IMR-90 (cell line): ENCODE data around the gene VPS11. TPM values are rescaled to one million over a fixed set of nuclear protein-coding genes. Genes with fewer than 3 reads are reported as not detected.

Experiments
- ATAC-seq: fragments of 200-7000 bp; cut with Tn5 transposase; 2 replicates; pipeline ENCODE4 v1.9.1; 2020; ENCODE audit warnings: low read depth, mild to moderate bottlenecking, moderate library complexity
- BruUV-seq: library from RNA; stranded (reverse); fragments of 400-500 nt; replicated peaks from 2 replicates; lab custom pipeline; 2021; lab: Mats Ljungman, UMichigan
- CTCF ChIA-PET: fragments of 300-600 bp; formaldehyde crosslinking; extraction: SDS; loops from one replicate; lab custom pipeline; 2021; ENCODE audit warnings: antibody characterized with exemption; lab: Yijun Ruan, JAX
- POLR2A ChIA-PET: fragments of 300-600 bp; sonication (Branson Sonifier 250); formaldehyde crosslinking; loops from one replicate; lab custom pipeline; 2022; ENCODE audit warnings: antibody characterized with exemption; ENCODE audit not compliant: unreplicated experiment; lab: Charles Lee
- DNase-seq: peaks from one replicate; pipeline ENCODE4 v3.0.0; 2013
- H2AFZ ChIP-seq: replicated peaks from 2 replicates; pipeline ENCODE3; 2013; ENCODE audit warnings: low read length, mild to moderate bottlenecking; ENCODE audit not compliant: poor library complexity
- H2AK5ac ChIP-seq: 2 replicates; pipeline ENCODE4 v1.6.1; 2013; ENCODE audit warnings: low read depth, low read length, inconsistent platforms
- H2AK9ac ChIP-seq: replicated peaks from 2 replicates; pipeline ENCODE3; 2013; ENCODE audit warnings: mild to moderate bottlenecking, low read depth, low read length, moderate library complexity; ENCODE audit not compliant: poor library complexity
- H2BK120ac ChIP-seq: 2 replicates; pipeline ENCODE4 v1.6.1; 2013; ENCODE audit warnings: low read depth, low read length, inconsistent platforms
- H2BK15ac ChIP-seq: 3 replicates; pipeline ENCODE4 v1.6.1; 2013; ENCODE audit warnings: low read depth, low read length, inconsistent platforms
- H2BK20ac ChIP-seq: 2 replicates; pipeline ENCODE4 v1.6.1; 2013; ENCODE audit warnings: low read depth, mild to moderate bottlenecking, inconsistent platforms, low read length, moderate library complexity
- H2BK5ac ChIP-seq: 2 replicates; pipeline ENCODE4 v1.6.1; 2013; ENCODE audit warnings: mild to moderate bottlenecking, low read depth, low read length, inconsistent platforms; ENCODE audit not compliant: poor library complexity, severe bottlenecking
- H3K14ac ChIP-seq: replicated peaks from 2 replicates; pipeline ENCODE4 v1.6.1; 2013; ENCODE audit warnings: low read depth, low read length, inconsistent platforms
- H3K18ac ChIP-seq: 2 replicates; pipeline ENCODE4 v1.6.1; 2013; ENCODE audit warnings: low read depth, low read length, control low read depth
- H3K23ac ChIP-seq: 2 replicates; pipeline ENCODE4 v1.6.1; 2013; ENCODE audit warnings: low read depth, low read length, inconsistent platforms
- H3K27ac ChIP-seq: 2 replicates; pipeline ENCODE4 v1.5.1; 2013; ENCODE audit warnings: mild to moderate bottlenecking, control low read depth, low read length; ENCODE audit not compliant: insufficient read depth
- H3K27me3 ChIP-seq: 2 replicates; pipeline ENCODE4 v1.6.1; 2013; ENCODE audit warnings: low read length; ENCODE audit not compliant: control insufficient read depth, insufficient read depth
- H3K36me3 ChIP-seq: 2 replicates; pipeline ENCODE4 v1.6.1; 2013; ENCODE audit warnings: low read length, mixed read lengths; ENCODE audit not compliant: control insufficient read depth, insufficient read depth
- H3K4ac ChIP-seq: 2 replicates; pipeline ENCODE4 v1.6.1; 2013; ENCODE audit warnings: low read depth, low read length, inconsistent platforms
- H3K4me1 ChIP-seq: 2 replicates; pipeline ENCODE4 v1.6.1; 2013; ENCODE audit warnings: low read length, mixed read lengths; ENCODE audit not compliant: control insufficient read depth, insufficient read depth
- H3K4me2 ChIP-seq: 2 replicates; pipeline ENCODE4 v1.6.1; 2013; ENCODE audit warnings: low read depth, mild to moderate bottlenecking, control low read depth, low read length, moderate library complexity
- H3K4me3 ChIP-seq: 2 replicates; pipeline ENCODE4 v1.5.1; 2013; ENCODE audit warnings: low read depth, mild to moderate bottlenecking, control low read depth, low read length, moderate library complexity; ENCODE audit not compliant: insufficient read depth
- H3K56ac ChIP-seq: 2 replicates; pipeline ENCODE4 v1.6.1; 2013; ENCODE audit warnings: low read length, inconsistent platforms; ENCODE audit not compliant: insufficient read depth; ENCODE audit errors: extremely low read depth
- H3K79me1 ChIP-seq, 2 experiments: 2 replicates each; pipeline ENCODE4 v1.6.1; 2013; ENCODE audit warnings: low read length in 2 of 2, inconsistent platforms in 1 of 2, low read depth in 1 of 2
- H3K9ac ChIP-seq: 2 replicates; pipeline ENCODE4 v1.6.1; 2013; ENCODE audit warnings: low read depth, low read length, control low read depth
- H3K9me1 ChIP-seq: 2 replicates; pipeline ENCODE4 v1.6.1; 2013; ENCODE audit warnings: low read length, inconsistent platforms; ENCODE audit not compliant: insufficient read depth
- H3K9me3 ChIP-seq: 2 replicates; pipeline ENCODE4 v1.6.1; 2013; ENCODE audit warnings: low read length; ENCODE audit not compliant: control insufficient read depth, insufficient read depth
- H4K20me1 ChIP-seq: 2 replicates; pipeline ENCODE4 v1.6.1; 2013; ENCODE audit warnings: low read length, inconsistent platforms; ENCODE audit not compliant: insufficient read depth
- H4K5ac ChIP-seq: 2 replicates; pipeline ENCODE4 v1.6.1; 2013; ENCODE audit warnings: mild to moderate bottlenecking, low read depth, low read length, control low read depth
- H4K8ac ChIP-seq, 2 experiments: 2 replicates each; pipeline ENCODE4 v1.6.1; 2013; ENCODE audit warnings: low read depth in 2 of 2, low read length in 2 of 2, control low read depth in 1 of 2, inconsistent platforms in 1 of 2
- H4K91ac ChIP-seq: 2 replicates; pipeline ENCODE4 v1.6.1; 2013; ENCODE audit warnings: low read depth, low read length, inconsistent platforms; ENCODE audit not compliant: insufficient read depth
- CEBPB ChIP-seq: IDR thresholded peaks from 2 replicates; pipeline ENCODE4 v1.6.1; 2012; ENCODE audit warnings: low read depth, low read length, improper control_type of control experiment
- CHD1 ChIP-seq: IDR thresholded peaks from 2 replicates; pipeline ENCODE4 v1.6.1; 2012; ENCODE audit warnings: low read depth, low read length, improper control_type of control experiment
- ELK1 ChIP-seq: fragments of 150-350 bp; IDR thresholded peaks from 2 replicates; pipeline ENCODE4 v1.6.1; 2016; ENCODE audit warnings: low read depth, mild to moderate bottlenecking, low read length, moderate library complexity, borderline replicate concordance
- FOS ChIP-seq: fragments of 150-350 bp; IDR thresholded peaks from 2 replicates; pipeline ENCODE4 v1.6.1; 2016; ENCODE audit warnings: low read depth, low read length
- MAFK ChIP-seq: IDR thresholded peaks from 2 replicates; pipeline ENCODE4 v1.6.1; 2012; ENCODE audit warnings: low read depth, low read length, improper control_type of control experiment
- MAZ ChIP-seq: IDR thresholded peaks from 2 replicates; pipeline ENCODE4 v1.6.1; 2012; ENCODE audit warnings: low read depth, mild to moderate bottlenecking, low read length, improper control_type of control experiment, moderate library complexity, borderline replicate concordance
- NFE2L2 ChIP-seq: fragments of 150-350 bp; IDR thresholded peaks from 2 replicates; pipeline ENCODE4 v1.6.1; 2016; ENCODE audit warnings: low read depth, mild to moderate bottlenecking, low read length
- POLR2A ChIP-seq: IDR thresholded peaks from 2 replicates; pipeline ENCODE4 v1.6.1; 2012; ENCODE audit warnings: mild to moderate bottlenecking, low read depth, low read length
- RFX5 ChIP-seq: IDR thresholded peaks from 2 replicates; pipeline ENCODE4 v1.8.0; 2012; ENCODE audit warnings: low read depth, mild to moderate bottlenecking, low read length, moderate library complexity
- SMC3 ChIP-seq: fragments of 150-350 bp; IDR thresholded peaks from 2 replicates; pipeline ENCODE4 v1.6.1; 2016; ENCODE audit warnings: low read depth, mild to moderate bottlenecking, antibody characterized with exemption, low read length, moderate library complexity
- WGBS, 2 experiments: methylation state at CpG; one replicate each; pipeline versions ENCODE4 v1.1.5 to v1.1.7; 2013; ENCODE audit warnings: missing lambda C conversion rate in 2 of 2; ENCODE audit not compliant: insufficient read length in 1 of 2; ENCODE audit errors: extremely low coverage in 2 of 2; 5-methylcytosine and 5-hydroxymethylcytosine counted together
- dilution Hi-C: fragments of 300-500 bp; cut with HindIII; formaldehyde crosslinking; loops from one replicate; pipeline ENCODE4 v1.14.3; 2018; ENCODE audit warnings: low sequenced_read_pairs; ENCODE audit not compliant: unreplicated experiment
- in situ Hi-C: fragments of 300-500 bp; cut with MboI; formaldehyde crosslinking; loops from 3 replicates; pipeline ENCODE4 v1.14.3; 2019; ENCODE audit warnings: low sequenced_read_pairs, inconsistent platforms, mixed read lengths
- intact Hi-C: fragments of 100-400 bp; cut with micrococcal nuclease; formaldehyde crosslinking; loops from 2 replicates; pipeline ENCODE4 v1.10.0; 2022
- polyA plus RNA-seq, 3 experiments: library from polyadenylated mRNA; depleted of rRNA; stranded (reverse); fragments of >200 nt; gene quantifications; 2 replicates each; pipeline ENCODE4 v1.2.3, GENCODE V29; 2012; ENCODE audit warnings: low replicate concordance in 1 of 3
- total RNA-seq: library from RNA; depleted of rRNA; stranded (reverse); fragments of >200 nt; gene quantifications from 2 replicates; pipeline ENCODE4 v1.2.3, GENCODE V29; 2012
- TF ChIP-seq, protein P1 (sequence below): fragments of 150-350 bp; IDR thresholded peaks from 2 replicates; pipeline ENCODE4 v1.6.1; 2017; ENCODE audit warnings: mild to moderate bottlenecking, antibody characterized with exemption, low read length, low read depth

Gene VPS11
- total and polyA plus RNA-seq, 2 of the 4 experiments (the other 2 are of a cell fraction): 19.7 to 30.5 TPM

DNA sequence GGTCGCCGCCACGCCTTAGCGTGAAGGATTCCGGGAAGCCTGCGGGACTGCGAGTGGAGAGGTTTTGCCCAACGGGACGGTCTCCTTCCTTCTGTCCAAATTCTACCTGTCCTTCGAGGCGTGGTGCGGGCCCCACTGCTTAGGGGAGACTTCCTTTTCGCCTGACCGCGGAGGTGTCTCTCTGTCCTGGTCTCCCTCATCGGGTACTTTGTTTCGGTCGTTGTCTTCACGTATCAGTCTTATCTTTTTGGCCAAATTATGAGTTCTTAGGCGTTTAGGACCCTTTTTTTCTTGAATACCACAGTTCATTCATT, 54.1 kb downstream of the VPS11 start:
- Histone ChIP-seq H4K91ac (no peak overlapping the region), H2BK15ac (no peak overlapping the region), H3K4me3 (peak overlapping the region; percentile 70), H3K14ac (peak overlapping the region; percentile 80), H4K8ac (peak overlapping the region in 1 of 2 experiments; percentile 87; a peak in 2 of 4 replicates), H3K9me3 (no peaks in the 10 kb centered on the region), H3K4me2 (peak overlapping the region; percentile 96), H3K4me1 (peaks cover 3% of the 10 kb centered on the region), H2BK20ac (no peak overlapping the region), H3K56ac (0 out of 2 replicates have a peak overlapping the region, but pooled peaks have one; percentile 17), H3K9me1 (peaks cover 6% of the 10 kb centered on the region), H3K36me3 (peaks cover 8% of the 10 kb centered on the region), H3K27me3 (no peaks in the 10 kb centered on the region), H4K5ac (peak overlapping the region; percentile 11; the same call in 1 of the 2 replicates), H2BK5ac (peak overlapping the region; percentile 43), H3K23ac (peak overlapping the region; percentile 87), H2AK9ac (peak overlapping the region; percentile 89), H3K27ac (peak overlapping the region; percentile 58), H2AFZ (peak overlapping the region; percentile 99), H3K4ac (peak overlapping the region; percentile 77), H3K9ac (peak overlapping the region; percentile 72), H2AK5ac (no peak overlapping the region), H2BK120ac (no peak overlapping the region), H4K20me1 (no peaks in the 10 kb centered on the region; the same call in 1 of the 2 replicates), H3K18ac (no peak overlapping the region), H3K79me1 (peaks cover 15 to 42% of the 10 kb centered on the region in 2 experiments)
- TF ChIP-seq POLR2A (no peak), ELK1 (no peak), RFX5 (no peak), SMC3 (no peak), CEBPB (no peak), FOS (no peak), CHD1 (no peak), MAZ (no peak), NFE2L2 (no peak), MAFK (no peak)
- TF ChIP-seq, protein P1, sequence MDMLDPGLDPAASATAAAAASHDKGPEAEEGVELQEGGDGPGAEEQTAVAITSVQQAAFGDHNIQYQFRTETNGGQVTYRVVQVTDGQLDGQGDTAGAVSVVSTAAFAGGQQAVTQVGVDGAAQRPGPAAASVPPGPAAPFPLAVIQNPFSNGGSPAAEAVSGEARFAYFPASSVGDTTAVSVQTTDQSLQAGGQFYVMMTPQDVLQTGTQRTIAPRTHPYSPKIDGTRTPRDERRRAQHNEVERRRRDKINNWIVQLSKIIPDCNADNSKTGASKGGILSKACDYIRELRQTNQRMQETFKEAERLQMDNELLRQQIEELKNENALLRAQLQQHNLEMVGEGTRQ: no peak
- dilution Hi-C loops (no loop called here), in situ Hi-C loops (no loop called here), intact Hi-C loops (no loop called here)
- 0% methylated on average over 7 of the region's 20 CpGs; no CpG with 5 or more reads in 1 of the 2 experiments for WGBS, 2 experiments
- BruUV-seq: TSS peak; percentile 26
- ChIA-PET POLR2A (no interaction called here), CTCF (no interaction called here)
- ATAC-seq: no peak
- DNase-seq: no peak
